Measurements from ENCODE around the gene NANS.
"Not testable (repeated sequence)": the region's sequence is repeated elsewhere in the genome, so short reads cannot be mapped to it uniquely, and the experiment has no call there.

NANS gene

GRCh38 chr9:98090674-98091073 is 34.1 kb downstream of the NANS start:
- not testable (repeated sequence) for H2AFZ ChIP-seq (ENCODE audit: low read length); H2BK120ac ChIP-seq (ENCODE audit: low read depth, low read length); H4K91ac ChIP-seq (ENCODE audit: low read depth, low read length, poor library complexity); H3K9me3 ChIP-seq (replicated peaks in 1 of 2; ENCODE audit: control insufficient read depth in 2 of 2, insufficient read depth in 1 of 2, low read depth in 1 of 2, low read length in 2 of 2); H2BK15ac ChIP-seq (ENCODE audit: low read length); H2BK5ac ChIP-seq (ENCODE audit: low read length); H3K36me3 ChIP-seq (replicated peaks in 1 of 2; ENCODE audit: control insufficient read depth in 2 of 2, insufficient read depth in 2 of 2, low read length in 2 of 2); H3K4ac ChIP-seq (ENCODE audit: low read length); H3K27ac ChIP-seq (replicated peaks; ENCODE audit: low read length); H3K14ac ChIP-seq (ENCODE audit: low read length); DNase-seq (ENCODE audit: low spot score); H3K23ac ChIP-seq (ENCODE audit: low read depth, low read length, poor library complexity); H3K4me2 ChIP-seq (ENCODE audit: insufficient read depth, low read length, poor library complexity, severe bottlenecking); H4K8ac ChIP-seq (ENCODE audit: low read depth, low read length); H3K9ac ChIP-seq (ENCODE audit: low read depth, low read length, poor library complexity); H3K79me1 ChIP-seq (ENCODE audit: low read depth, low read length); H2BK12ac ChIP-seq (ENCODE audit: low read length); H3K18ac ChIP-seq (ENCODE audit: low read length); H2AK5ac ChIP-seq (ENCODE audit: low read depth, low read length); H3K4me3 ChIP-seq (ENCODE audit: low read length in 2 of 2)
- Histone ChIP-seq H3K27me3 (ENCODE audit: control insufficient read depth in 3 of 3, insufficient read depth in 3 of 3, low read depth in 1 of 3, low read length in 3 of 3) (peaks cover 0 to 21% (median 3%) of the 10 kb centered on the region in 3 experiments), H3K4me1 (ENCODE audit: control insufficient read depth in 2 of 2, insufficient read depth in 1 of 2, low read depth in 1 of 2, low read length in 2 of 2) (peaks cover 6 to 12% of the 10 kb centered on the region in 2 donors)
- WGBS, 2 donors (ENCODE audit: extremely low coverage in 2 of 2, insufficient read length in 2 of 2, insufficient replicate concordance in 1 of 2): no CpG with 5 or more reads among the region's 3 CpGs

GRCh38 chr9:98091735-98092612 is 35.4 kb downstream of the NANS start:
- Histone ChIP-seq H3K9me3 (replicated peaks in 1 of 2; ENCODE audit: control insufficient read depth in 2 of 2, insufficient read depth in 1 of 2, low read depth in 1 of 2, low read length in 2 of 2) (no peaks in the 10 kb centered on the region), H2BK12ac (ENCODE audit: low read length) (no peak overlapping the region), H4K91ac (ENCODE audit: low read depth, low read length, poor library complexity) (no peak overlapping the region), H3K79me1 (ENCODE audit: low read depth, low read length) (no peaks in the 10 kb centered on the region), H3K23ac (ENCODE audit: low read depth, low read length, poor library complexity) (no peak overlapping the region), H2AFZ (ENCODE audit: low read length) (no peak overlapping the region), H3K4me1 (ENCODE audit: control insufficient read depth in 2 of 2, insufficient read depth in 1 of 2, low read depth in 1 of 2, low read length in 2 of 2) (peaks cover 0 to 7% of the 10 kb centered on the region in 2 donors), H3K18ac (ENCODE audit: low read length) (peak overlapping the region; percentile 12), H4K8ac (ENCODE audit: low read depth, low read length) (no peak overlapping the region), H3K27me3 (ENCODE audit: control insufficient read depth in 3 of 3, insufficient read depth in 3 of 3, low read depth in 1 of 3, low read length in 3 of 3) (peaks cover 0 to 24% (median 3%) of the 10 kb centered on the region in 3 experiments), H3K14ac (ENCODE audit: low read length) (no peak overlapping the region), H3K27ac (replicated peaks; ENCODE audit: low read length) (no peak overlapping the region), H2BK15ac (ENCODE audit: low read length) (no peak overlapping the region), H3K4me3 (ENCODE audit: low read length in 2 of 2) (no peak overlapping the region), H3K4me2 (ENCODE audit: insufficient read depth, low read length, poor library complexity, severe bottlenecking) (peak overlapping the region; percentile 19), H3K36me3 (replicated peaks in 1 of 2; ENCODE audit: control insufficient read depth in 2 of 2, insufficient read depth in 2 of 2, low read length in 2 of 2) (no peaks in the 10 kb centered on the region), H2AK5ac (ENCODE audit: low read depth, low read length) (no peak overlapping the region), H3K4ac (ENCODE audit: low read length) (no peak overlapping the region), H2BK5ac (ENCODE audit: low read length) (no peak overlapping the region), H2BK120ac (ENCODE audit: low read depth, low read length) (no peak overlapping the region), H3K9ac (ENCODE audit: low read depth, low read length, poor library complexity) (no peak overlapping the region)
- no peak for DNase-seq (ENCODE audit: low spot score)
- no CpG with 5 or more reads among the region's 17 CpGs for WGBS, 2 donors (ENCODE audit: extremely low coverage in 2 of 2, insufficient read length in 2 of 2, insufficient replicate concordance in 1 of 2)

GRCh38 chr9:98092613-98092931 is 36.0 kb downstream of the NANS start:
- Histone ChIP-seq H3K36me3 (replicated peaks in 1 of 2; ENCODE audit: control insufficient read depth in 2 of 2, insufficient read depth in 2 of 2, low read length in 2 of 2) (no peaks in the 10 kb centered on the region), H3K9me3 (replicated peaks in 1 of 2; ENCODE audit: control insufficient read depth in 2 of 2, insufficient read depth in 1 of 2, low read depth in 1 of 2, low read length in 2 of 2) (no peaks in the 10 kb centered on the region), H3K4me2 (ENCODE audit: insufficient read depth, low read length, poor library complexity, severe bottlenecking) (no peak overlapping the region), H2AK5ac (ENCODE audit: low read depth, low read length) (no peak overlapping the region), H3K79me1 (ENCODE audit: low read depth, low read length) (no peaks in the 10 kb centered on the region), H3K4me3 (ENCODE audit: low read length in 2 of 2) (no peak overlapping the region), H3K23ac (ENCODE audit: low read depth, low read length, poor library complexity) (no peak overlapping the region), H3K18ac (ENCODE audit: low read length) (no peak overlapping the region), H3K4ac (ENCODE audit: low read length) (no peak overlapping the region), H3K27me3 (ENCODE audit: control insufficient read depth in 3 of 3, insufficient read depth in 3 of 3, low read depth in 1 of 3, low read length in 3 of 3) (peaks cover 0 to 24% (median 0%) of the 10 kb centered on the region in 3 experiments), H2BK15ac (ENCODE audit: low read length) (no peak overlapping the region), H3K9ac (ENCODE audit: low read depth, low read length, poor library complexity) (no peak overlapping the region), H4K8ac (ENCODE audit: low read depth, low read length) (no peak overlapping the region), H2BK12ac (ENCODE audit: low read length) (no peak overlapping the region), H3K27ac (replicated peaks; ENCODE audit: low read length) (no peak overlapping the region), H2BK120ac (ENCODE audit: low read depth, low read length) (no peak overlapping the region), H3K14ac (ENCODE audit: low read length) (no peak overlapping the region), H3K4me1 (ENCODE audit: control insufficient read depth in 2 of 2, insufficient read depth in 1 of 2, low read depth in 1 of 2, low read length in 2 of 2) (peaks cover 0 to 7% of the 10 kb centered on the region in 2 donors), H4K91ac (ENCODE audit: low read depth, low read length, poor library complexity) (no peak overlapping the region), H2BK5ac (ENCODE audit: low read length) (no peak overlapping the region), H2AFZ (ENCODE audit: low read length) (no peak overlapping the region)
- no peak for DNase-seq (ENCODE audit: low spot score)
- no CpG with 5 or more reads among the region's 11 CpGs for WGBS, 2 donors (ENCODE audit: extremely low coverage in 2 of 2, insufficient read length in 2 of 2, insufficient replicate concordance in 1 of 2)

GRCh38 chr9:98094316-98094715 is 37.8 kb downstream of the NANS start:
- Histone ChIP-seq H3K4me3 (ENCODE audit: low read length in 2 of 2) (no peak overlapping the region), H3K36me3 (replicated peaks in 1 of 2; ENCODE audit: control insufficient read depth in 2 of 2, insufficient read depth in 2 of 2, low read length in 2 of 2) (no peaks in the 10 kb centered on the region), H4K91ac (ENCODE audit: low read depth, low read length, poor library complexity) (no peak overlapping the region), H4K8ac (ENCODE audit: low read depth, low read length) (no peak overlapping the region), H2BK15ac (ENCODE audit: low read length) (no peak overlapping the region), H3K27me3 (ENCODE audit: control insufficient read depth in 3 of 3, insufficient read depth in 3 of 3, low read depth in 1 of 3, low read length in 3 of 3) (peaks cover 0 to 24% (median 0%) of the 10 kb centered on the region in 3 experiments), H2BK5ac (ENCODE audit: low read length) (no peak overlapping the region), H3K4me2 (ENCODE audit: insufficient read depth, low read length, poor library complexity, severe bottlenecking) (no peak overlapping the region), H3K14ac (ENCODE audit: low read length) (no peak overlapping the region), H2BK12ac (ENCODE audit: low read length) (peak overlapping the region; percentile 43), H3K9ac (ENCODE audit: low read depth, low read length, poor library complexity) (peak overlapping the region; percentile 47), H3K79me1 (ENCODE audit: low read depth, low read length) (no peaks in the 10 kb centered on the region), H3K9me3 (replicated peaks in 1 of 2; ENCODE audit: control insufficient read depth in 2 of 2, insufficient read depth in 1 of 2, low read depth in 1 of 2, low read length in 2 of 2) (no peaks in the 10 kb centered on the region), H3K4me1 (ENCODE audit: control insufficient read depth in 2 of 2, insufficient read depth in 1 of 2, low read depth in 1 of 2, low read length in 2 of 2) (peaks cover 0 to 7% of the 10 kb centered on the region in 2 donors), H3K18ac (ENCODE audit: low read length) (no peak overlapping the region), H3K23ac (ENCODE audit: low read depth, low read length, poor library complexity) (no peak overlapping the region), H2BK120ac (ENCODE audit: low read depth, low read length) (no peak overlapping the region), H2AFZ (ENCODE audit: low read length) (no peak overlapping the region), H3K27ac (replicated peaks; ENCODE audit: low read length) (no peak overlapping the region), H3K4ac (ENCODE audit: low read length) (no peak overlapping the region), H2AK5ac (ENCODE audit: low read depth, low read length) (no peak overlapping the region)
- no CpG with 5 or more reads among the region's 4 CpGs for WGBS, 2 donors (ENCODE audit: extremely low coverage in 2 of 2, insufficient read length in 2 of 2, insufficient replicate concordance in 1 of 2)
- no peak for DNase-seq (ENCODE audit: low spot score)
